ENCODE data around the gene ZNF76.
"Not testable (repeated sequence)": the region's sequence is repeated elsewhere in the genome, so short reads cannot be mapped to it uniquely, and the experiment has no call there.

Gene ZNF76

GRCh38 chr6:35330541-35331119, 71.1 kb downstream of the ZNF76 start:
- peaks cover 5% of the 10 kb centered on the region; the same call in 1 of the 2 replicates for H3K27me3 ChIP-seq
- no peak for TF ChIP-seq CTCF (IDR thresholded peaks at IDR 0.05; ENCODE audit: low read depth, low read length)
- H3K36me3 ChIP-seq = no peaks in the 10 kb centered on the region
- no peaks in the 10 kb centered on the region for H3K4me1 ChIP-seq
- no peaks in the 10 kb centered on the region for H3K9me3 ChIP-seq
- DNase-seq = no peak
- H3K4me3 ChIP-seq (ENCODE audit: low read depth, low read length) = no peak overlapping the region

GRCh38 chr6:35332074-35332887, 72.7 kb downstream of the ZNF76 start:
- H3K36me3 ChIP-seq; H3K9me3 ChIP-seq; H3K4me1 ChIP-seq; H3K4me3 ChIP-seq (ENCODE audit: low read depth, low read length); H3K27me3 ChIP-seq: not testable (repeated sequence)
- TF ChIP-seq CTCF (IDR thresholded peaks at IDR 0.05; ENCODE audit: low read depth, low read length) = peak; percentile 27
- peak; percentile 48 for DNase-seq

GRCh38 chr6:35341557-35341956, 82.0 kb downstream of the ZNF76 start:
- Histone ChIP-seq H3K4me3 (ENCODE audit: low read depth, low read length) (no peak overlapping the region), H3K36me3 (peaks cover 13% of the 10 kb centered on the region; the same call in 1 of the 2 replicates), H3K27me3 (no peaks in the 10 kb centered on the region), H3K4me1 (peaks cover 17% of the 10 kb centered on the region), H3K9me3 (no peaks in the 10 kb centered on the region)
- no peak for TF ChIP-seq CTCF (IDR thresholded peaks at IDR 0.05; ENCODE audit: low read depth, low read length)
- DNase-seq = no peak

GRCh38 chr6:35342258-35343091, 82.9 kb downstream of the ZNF76 start, which contains the start of gene PPARD:
Gene PPARD (plus strand): TSS chr6:35342558. CDS start chr6:35411088, 68,530 bp downstream.
- Histone ChIP-seq H3K4me3 (ENCODE audit: low read depth, low read length) (peak within 1 kb of the TSS; percentile 88), H3K9me3 (no peaks in the 10 kb centered on the region), H3K36me3 (peaks cover 14% of the 10 kb centered on the region; the same call in 1 of the 2 replicates), H3K27me3 (no peaks in the 10 kb centered on the region), H3K4me1 (peaks cover 15% of the 10 kb centered on the region)
- peak; percentile 99 for DNase-seq
- peak; percentile 91 for TF ChIP-seq CTCF (IDR thresholded peaks at IDR 0.05; ENCODE audit: low read depth, low read length)

GRCh38 chr6:35343092-35343834, 83.7 kb downstream of the ZNF76 start:
- Histone ChIP-seq H3K36me3 (peaks cover 17% of the 10 kb centered on the region; the same call in 1 of the 2 replicates), H3K9me3 (no peaks in the 10 kb centered on the region), H3K27me3 (no peaks in the 10 kb centered on the region), H3K4me3 (ENCODE audit: low read depth, low read length) (peak overlapping the region; percentile 88), H3K4me1 (peaks cover 15% of the 10 kb centered on the region)
- no peak for TF ChIP-seq CTCF (IDR thresholded peaks at IDR 0.05; ENCODE audit: low read depth, low read length)
- DNase-seq = peak; percentile 47
